ENCODE data around the gene MTFP1.

- TF ChIP-seq POLR2A (IDR thresholded peaks at IDR 0.05) (no peak), CTCF (IDR thresholded peaks at IDR 0.05) (peak in 1 of 3 donors; percentile 24), EP300 (IDR thresholded peaks at IDR 0.05) (no peak)
Measured at GRCh38 chr22:30445438-30446145, 20.0 kb downstream of the MTFP1 start.
